Measurements from ENCODE around the gene OPN3. TPM values are rescaled to one million over a fixed set of nuclear protein-coding genes. Genes with fewer than 3 reads are reported as not detected.

The OPN3 gene
- polyA plus RNA-seq, 3 donors = 47.7 to 58.3 (median 50.5) TPM

Other genes starting within 250 kb of the OPN3 start
- gene FH, start 120.6 kb downstream of the OPN3 start, polyA plus RNA-seq (ENCODE audit: insufficient read length in 3 of 3) = 100 to 1,000 TPM; 112 to 114 (median 114) TPM
- 10 to 100 TPM; 24.3 to 29.4 (median 26.3) TPM for gene KMO, start 108.0 kb downstream of the OPN3 start, polyA plus RNA-seq (ENCODE audit: insufficient read length in 3 of 3)
- gene CHML, start within 50 bp of the OPN3 start, polyA plus RNA-seq (ENCODE audit: insufficient read length in 3 of 3) = 10 to 100 TPM; 22.3 to 29.4 (median 25.1) TPM
- under 1 TPM; 0.42 to 0.51 (median 0.44) TPM for gene WDR64, start 11.9 kb upstream of the OPN3 start, polyA plus RNA-seq (ENCODE audit: insufficient read length in 3 of 3)
- gene EXO1, start 207.8 kb upstream of the OPN3 start, polyA plus RNA-seq (ENCODE audit: insufficient read length in 3 of 3) = 10 to 100 TPM; 10.0 to 14.6 (median 13.0) TPM